ENCODE measurements around the gene IGF2BP3.
"Not testable (repeated sequence)": the region's sequence is repeated elsewhere in the genome, so short reads cannot be mapped to it uniquely, and the experiment has no call there.

The IGF2BP3 gene

DNA sequence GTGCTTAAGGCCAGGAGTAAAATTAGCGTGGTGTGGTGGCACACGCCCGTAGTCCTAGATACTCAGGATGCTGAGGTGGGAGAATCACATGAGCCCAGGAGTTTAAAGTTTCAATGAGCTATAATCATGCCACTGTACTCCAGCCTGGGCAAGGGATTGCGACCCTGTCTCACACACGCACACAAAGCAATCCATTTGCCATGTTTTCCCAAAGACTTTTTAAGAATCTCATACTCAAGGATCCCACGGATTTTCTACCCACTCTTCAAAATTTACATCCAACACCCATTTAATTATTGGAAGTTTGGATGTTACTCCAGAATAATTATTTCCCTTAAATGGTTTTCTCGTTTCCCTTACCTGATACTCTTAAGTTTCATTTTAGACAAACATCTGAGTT lies 47.9 kb downstream of the IGF2BP3 start:
- no peak for DNase-seq (ENCODE audit: low read depth in 2 of 2)

- DNase-seq (ENCODE audit: low read depth in 2 of 2), result no peak
Observed at GRCh38 chr7:23419845-23420244, 50.4 kb downstream of the IGF2BP3 start.

GRCh38 chr7:23419160-23419559 lies 51.1 kb downstream of the IGF2BP3 start:
- DNase-seq (ENCODE audit: low read depth in 2 of 2), result no peak

DNA sequence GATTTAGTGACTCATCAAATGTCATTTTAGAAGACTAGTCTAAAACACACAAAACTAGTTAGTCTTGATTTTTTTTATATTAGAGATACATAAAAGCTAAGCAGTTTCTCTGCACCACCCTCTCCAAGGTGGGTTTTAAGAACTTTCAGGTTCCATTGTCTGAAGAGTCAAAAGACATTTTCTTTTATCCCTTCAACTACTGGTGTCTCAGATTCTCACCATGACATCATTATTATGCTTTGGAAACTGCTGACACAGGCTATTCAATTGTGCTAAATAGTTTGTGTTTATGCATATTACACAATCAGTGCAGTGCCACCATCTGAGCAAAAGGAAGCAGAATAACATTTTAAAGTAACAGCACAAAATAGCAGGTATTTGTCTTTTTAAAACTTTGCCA lies 52.2 kb downstream of the IGF2BP3 start:
- DNase-seq (ENCODE audit: low read depth in 2 of 2), result no peak

GRCh38 chr7:23415198-23415597 lies 55.1 kb downstream of the IGF2BP3 start:
- no peak for DNase-seq (ENCODE audit: low read depth in 2 of 2)

- no peak for DNase-seq (ENCODE audit: low read depth in 2 of 2)
Observed at GRCh38 chr7:23410446-23411183, 59.7 kb downstream of the IGF2BP3 start.

DNA sequence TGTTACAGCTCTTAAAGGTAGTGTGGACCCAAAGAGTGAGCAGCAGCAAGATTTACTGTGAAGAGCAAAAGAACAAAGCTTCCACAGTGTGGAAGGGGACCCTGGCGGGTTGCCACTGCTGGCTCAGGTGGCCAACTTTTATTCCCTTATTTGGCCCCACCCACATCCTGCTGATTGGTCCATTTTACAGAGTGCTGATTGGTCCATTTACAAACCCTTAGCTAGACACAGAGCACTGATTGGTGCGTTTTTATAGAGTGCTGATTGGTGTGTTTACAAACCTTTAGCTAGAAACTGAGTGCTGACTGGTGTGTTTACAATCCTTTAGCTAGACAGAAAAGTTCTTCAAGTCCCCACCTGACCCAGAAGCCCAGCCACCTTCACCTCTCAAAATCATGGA lies 63.7 kb downstream of the IGF2BP3 start:
- not testable (repeated sequence) for DNase-seq (ENCODE audit: low read depth in 2 of 2)

DNA sequence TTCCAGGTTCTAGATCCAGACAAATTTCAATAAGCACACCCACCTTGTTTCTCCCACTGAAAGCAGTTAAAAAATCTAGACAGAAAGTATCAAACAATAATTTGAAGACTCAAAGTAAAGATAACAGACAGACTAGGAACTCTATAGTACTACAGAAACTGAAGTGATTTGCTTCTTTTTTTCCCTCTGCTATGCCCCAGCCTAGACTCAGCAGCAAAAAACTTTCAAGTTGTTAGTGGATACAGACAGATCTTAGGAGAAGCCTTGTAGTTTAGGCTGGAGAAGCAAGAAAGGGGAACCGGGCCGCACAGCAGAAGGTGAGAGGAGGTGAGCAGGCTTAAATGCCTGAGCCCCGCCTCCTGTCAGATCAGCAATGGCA lies 65.1 kb downstream of the IGF2BP3 start:
- DNase-seq (ENCODE audit: low read depth in 2 of 2), result no peak

DNA sequence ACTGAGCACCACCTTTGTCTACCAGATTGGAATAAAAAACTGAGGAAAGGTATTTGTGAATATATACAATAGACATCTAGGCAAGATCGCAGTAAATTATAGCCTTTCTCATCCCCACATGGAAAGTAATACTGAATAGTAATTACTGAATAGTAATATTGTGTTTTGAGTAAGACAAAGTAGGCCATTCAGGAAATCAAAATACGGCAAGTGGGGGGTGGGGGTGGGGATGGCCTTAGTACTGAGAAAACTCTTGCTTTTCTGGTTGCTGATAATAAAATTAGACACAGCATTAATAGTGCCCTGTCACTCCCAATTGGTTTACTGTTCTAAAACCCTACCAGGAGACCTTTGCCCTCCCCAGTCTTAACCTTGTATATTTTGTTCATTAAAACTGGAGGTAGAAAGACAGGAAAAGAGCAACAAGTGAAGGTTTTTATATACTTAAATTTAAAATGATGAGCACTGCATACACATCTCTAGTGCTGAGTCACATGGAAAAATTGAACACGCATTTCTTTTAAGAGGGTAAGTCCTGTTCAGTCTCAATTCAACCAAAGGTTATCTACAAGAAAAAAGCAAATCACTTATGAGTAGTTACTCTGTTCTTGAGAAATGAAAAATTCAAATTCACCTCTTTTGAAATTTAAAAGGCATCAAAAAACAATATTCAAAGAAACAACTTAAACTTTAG lies 65.6 kb downstream of the IGF2BP3 start:
- no peak for DNase-seq (ENCODE audit: low read depth in 2 of 2)

GRCh38 chr7:23403970-23404369 lies 66.3 kb downstream of the IGF2BP3 start:
- no peak for DNase-seq (ENCODE audit: low read depth in 2 of 2)

DNA sequence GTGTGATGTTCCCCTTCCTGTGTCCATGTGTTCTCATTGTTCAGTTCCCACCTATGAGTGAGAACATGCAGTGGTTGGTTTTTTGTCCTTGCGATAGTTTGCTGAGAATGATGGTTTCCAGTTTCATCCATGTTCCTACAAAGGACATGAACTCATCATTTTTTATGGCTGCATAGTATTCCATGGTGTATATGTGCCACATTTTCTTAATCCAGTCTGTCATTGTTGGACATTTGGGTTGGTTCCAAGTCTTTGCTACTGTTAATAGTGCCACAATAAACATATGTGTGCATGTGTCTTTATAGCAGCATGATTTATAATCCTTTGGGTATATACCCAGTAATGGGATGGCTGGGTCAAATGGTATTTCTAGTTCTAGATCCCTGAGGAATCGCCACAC lies 72.2 kb downstream of the IGF2BP3 start:
- not testable (repeated sequence) for DNase-seq (ENCODE audit: low read depth in 2 of 2)

- no peak for DNase-seq (ENCODE audit: low read depth in 2 of 2)
Observed at GRCh38 chr7:23397241-23397640, 73.0 kb downstream of the IGF2BP3 start.

DNA sequence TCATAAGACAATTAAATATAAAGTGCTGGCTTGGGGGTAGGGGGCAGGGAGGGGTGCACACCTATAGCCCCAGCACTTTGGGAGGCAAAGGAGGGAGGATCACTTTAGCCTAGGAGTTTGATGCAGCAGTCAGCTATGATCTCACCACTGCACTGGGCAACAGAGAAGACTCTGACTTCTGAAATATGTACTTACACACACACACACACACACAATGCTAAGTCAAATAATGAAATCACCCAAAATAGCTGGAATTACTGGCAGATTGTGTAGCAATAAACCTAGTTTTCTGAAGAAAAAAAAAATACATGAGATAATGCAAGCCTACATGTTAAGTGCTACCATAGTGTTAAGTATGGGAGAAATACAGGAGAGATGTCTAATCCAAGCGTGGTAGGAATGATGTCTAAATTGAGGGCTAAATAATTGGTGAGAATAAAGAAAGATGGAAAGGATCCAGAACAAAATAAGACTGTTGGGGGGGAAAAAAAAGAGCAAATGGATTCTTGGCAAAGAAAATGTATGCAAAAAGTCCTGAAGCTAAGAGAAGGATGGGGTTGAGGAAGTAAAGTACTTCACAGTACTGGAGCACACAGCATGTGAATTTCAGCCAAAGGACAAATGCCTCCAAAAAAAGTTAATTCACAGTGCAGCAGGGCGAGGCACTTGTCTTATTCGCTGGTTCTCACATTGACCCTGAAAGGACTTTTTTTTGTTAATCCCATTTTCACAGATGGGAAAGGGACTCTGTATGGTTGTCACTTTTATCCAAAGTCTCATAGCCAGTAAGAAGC lies 73.9 kb downstream of the IGF2BP3 start:
- no peak for DNase-seq (ENCODE audit: low read depth in 2 of 2)

DNA sequence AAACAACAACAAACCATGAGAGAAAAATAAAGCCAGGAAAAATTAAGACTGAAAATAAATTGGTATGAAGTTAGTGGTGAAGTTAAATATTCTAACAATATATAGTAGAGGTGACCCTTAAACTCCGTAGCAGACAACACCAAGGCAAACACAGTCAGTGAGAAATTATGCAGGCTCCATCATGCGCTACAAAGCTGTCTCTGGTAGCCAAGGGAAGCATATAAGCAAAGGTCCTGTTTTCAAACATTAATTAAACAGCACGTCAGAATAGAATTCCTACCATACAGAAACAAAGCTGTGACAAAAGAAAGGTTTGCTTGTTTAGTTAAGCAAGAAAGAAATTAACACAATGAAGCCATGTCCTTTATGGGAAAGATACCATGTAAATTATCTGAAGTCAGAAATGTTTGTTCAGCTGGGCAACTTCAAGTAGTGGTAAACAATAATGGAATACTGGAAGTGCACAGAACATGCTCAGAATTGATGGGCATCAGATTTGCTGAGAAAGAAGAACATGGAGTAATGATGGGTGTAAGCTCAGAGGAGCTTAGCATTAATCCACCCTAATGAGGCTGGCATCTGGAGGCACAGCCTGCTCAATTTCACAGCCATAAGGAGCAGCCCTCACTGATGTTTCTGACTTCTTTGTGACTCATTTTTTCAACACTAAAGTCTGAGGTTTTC lies 75.7 kb downstream of the IGF2BP3 start:
- DNase-seq (ENCODE audit: low read depth in 2 of 2), result no peak

DNA sequence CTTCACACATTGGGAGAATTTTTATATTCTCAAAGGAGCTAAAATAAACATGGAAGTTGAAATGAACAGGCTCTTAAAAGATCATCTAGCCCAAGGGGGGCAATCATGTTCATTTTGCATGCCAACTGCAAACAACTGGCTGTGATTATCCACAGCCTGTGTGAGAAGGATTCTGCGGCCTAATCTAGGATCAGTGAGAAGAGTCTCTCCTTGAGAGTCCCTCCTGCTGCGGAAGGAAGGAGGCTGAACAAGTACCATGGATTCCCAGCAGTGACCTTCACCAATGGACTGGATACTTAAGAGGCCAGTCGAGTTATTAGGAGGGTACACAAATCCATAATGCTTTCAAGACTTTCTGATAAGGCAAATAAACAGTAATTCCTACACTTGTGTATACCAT lies 76.7 kb downstream of the IGF2BP3 start:
- no peak for DNase-seq (ENCODE audit: low read depth in 2 of 2)

- DNase-seq (ENCODE audit: low read depth in 2 of 2), result no peak
Observed at GRCh38 chr7:23389701-23390100, 80.6 kb downstream of the IGF2BP3 start.

DNA sequence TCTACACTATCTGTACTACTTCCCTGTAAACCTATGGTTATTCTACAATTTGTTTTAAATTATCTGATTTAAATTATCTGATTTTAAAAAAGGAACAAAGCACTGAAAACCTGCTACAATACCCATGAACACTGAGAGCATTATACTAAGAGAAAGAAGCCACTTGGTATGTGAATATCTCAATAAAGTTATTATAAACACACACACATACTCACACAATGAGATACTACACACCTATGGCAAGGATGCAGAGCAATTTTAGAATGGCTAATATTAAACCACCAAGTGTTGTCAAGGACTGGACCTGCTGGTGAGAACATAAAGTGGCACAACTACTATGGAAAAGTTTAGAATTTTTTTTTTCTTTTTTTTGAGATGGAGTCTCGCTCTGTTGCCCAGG lies 82.7 kb downstream of the IGF2BP3 start:
- no peak for DNase-seq (ENCODE audit: low read depth in 2 of 2)

DNA sequence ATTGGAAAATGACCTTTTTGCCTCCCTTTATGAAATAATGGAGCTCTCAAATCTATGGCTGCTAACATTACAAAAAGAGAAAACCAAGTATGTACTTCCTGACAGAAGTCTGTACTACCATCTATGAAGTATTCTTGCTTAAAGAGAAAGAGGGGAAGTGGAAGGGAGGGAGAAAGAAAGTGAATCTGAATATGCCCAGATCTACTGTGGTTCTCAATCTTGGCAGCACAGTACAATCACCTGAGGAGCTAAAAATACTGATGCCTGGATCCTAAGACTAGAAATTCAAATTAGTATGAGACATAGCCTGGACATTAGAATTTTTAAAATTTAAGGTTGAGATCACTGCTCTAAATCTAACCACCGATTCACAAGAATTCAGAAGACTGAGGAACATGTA lies 85.2 kb downstream of the IGF2BP3 start:
- DNase-seq (ENCODE audit: low read depth in 2 of 2), result no peak

GRCh38 chr7:23383225-23383624 lies 87.1 kb downstream of the IGF2BP3 start:
- DNase-seq (ENCODE audit: low read depth in 2 of 2), result no peak

DNA sequence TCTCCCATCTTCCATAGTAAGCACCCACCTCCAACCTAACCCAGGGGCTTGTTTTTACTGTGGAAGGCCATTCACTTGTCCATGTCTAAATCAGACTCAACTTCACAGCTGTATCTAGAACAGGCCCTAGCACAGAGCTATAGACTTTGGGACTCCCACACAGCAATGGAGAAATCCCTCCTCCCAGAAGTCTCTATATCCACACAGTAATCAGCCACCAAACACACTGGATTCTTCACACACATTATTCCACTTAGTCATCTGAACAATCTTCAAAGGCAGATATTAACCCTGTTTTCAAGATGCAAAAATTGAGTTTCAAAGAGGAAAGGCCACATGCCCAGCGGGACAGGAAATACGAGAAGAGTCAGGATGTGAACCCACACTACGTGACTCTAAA lies 89.3 kb downstream of the IGF2BP3 start:
- no peak for DNase-seq (ENCODE audit: low read depth in 2 of 2)

GRCh38 chr7:23380556-23380955 lies 89.7 kb downstream of the IGF2BP3 start:
- no peak for DNase-seq (ENCODE audit: low read depth in 2 of 2)

DNA sequence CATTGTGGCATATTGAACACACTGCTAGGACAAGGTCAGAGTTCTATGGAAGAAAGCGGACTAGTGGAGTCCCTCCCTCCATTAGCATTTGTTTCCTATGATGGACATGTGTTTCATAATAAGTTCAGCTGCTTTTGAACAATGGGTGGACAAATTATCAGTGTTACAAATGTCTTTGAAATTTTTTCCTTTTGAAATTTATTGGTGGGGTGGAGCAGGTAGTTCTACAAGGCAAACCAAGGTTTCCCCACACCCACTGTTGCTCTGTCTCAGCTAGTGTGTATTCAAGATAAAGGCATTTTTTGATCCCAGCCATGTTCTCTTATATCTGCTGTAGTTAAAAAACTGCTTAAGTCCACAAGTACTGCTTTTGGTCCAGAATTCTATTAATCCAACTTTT lies 91.3 kb downstream of the IGF2BP3 start:
- no peak for DNase-seq (ENCODE audit: low read depth in 2 of 2)

Measured in stimulated activated CD8-positive, alpha-beta memory T cell treated with anti-CD3 and anti-CD28 coated beads, Interleukin-2, amount 100 ng/mL, for 1 hour (primary cell).